Stromal cell of bone marrow (primary cell): ENCODE results near the gene ERCC3.
"Not testable (repeated sequence)": the region's sequence is repeated elsewhere in the genome, so short reads cannot be mapped to it uniquely, and the experiment has no call there.

ENCODE experiments used
- DNase-seq: peaks from one replicate; pipeline ENCODE4 v3.0.0-alpha.2; 2012; ENCODE audit warnings: low read depth

Gene ERCC3

GRCh38 chr2:127226132-127226519 lies 67.8 kb downstream of the ERCC3 start:
- no peak for DNase-seq

GRCh38 chr2:127225186-127225960 lies 68.6 kb downstream of the ERCC3 start:
- DNase-seq, result peak; percentile 61

- DNase-seq, result not testable (repeated sequence)
Measured at GRCh38 chr2:127224135-127224534, 69.8 kb downstream of the ERCC3 start.

GRCh38 chr2:127220768-127221527 lies 73.0 kb downstream of the ERCC3 start:
- DNase-seq, result no peak

- DNase-seq, result no peak
Measured at GRCh38 chr2:127220102-127220767, 73.7 kb downstream of the ERCC3 start, which contains the start of gene CYP27C1. CYP27C1 (minus strand) TSS chr2:127220299; CDS start chr2:127220270, 29 bp downstream.

GRCh38 chr2:127219171-127220070 lies 74.5 kb downstream of the ERCC3 start:
- no peak for DNase-seq

- no peak for DNase-seq
Measured at GRCh38 chr2:127218812-127219170, 75.2 kb downstream of the ERCC3 start.

- no peak for DNase-seq
Measured at GRCh38 chr2:127217470-127218325, 76.2 kb downstream of the ERCC3 start.

GRCh38 chr2:127216593-127216992 lies 77.4 kb downstream of the ERCC3 start:
- DNase-seq, result no peak

GRCh38 chr2:127216095-127216494 lies 77.8 kb downstream of the ERCC3 start:
- no peak for DNase-seq

- not testable (repeated sequence) for DNase-seq
Measured at GRCh38 chr2:127214201-127214600, 79.7 kb downstream of the ERCC3 start.

GRCh38 chr2:127208313-127208712 lies 85.6 kb downstream of the ERCC3 start:
- DNase-seq, result no peak
